Keratinocyte (primary cell): ENCODE results near the gene MAPKAPK3. TPM values are rescaled to one million over a fixed set of nuclear protein-coding genes. Genes with fewer than 3 reads are reported as not detected.

Experiments used
- DNase-seq: peaks from one replicate; pipeline ENCODE4 v3.0.0-alpha.2; 2011; ENCODE audit warnings: low read depth, missing footprints, low spot score
- FAIRE-seq: peaks from 2 replicates; lab custom pipeline; 2011; peaks lifted over from hg19 to GRCh38; lab: Jason Lieb, UNC
- H2AFZ ChIP-seq: 2 replicates; pipeline ENCODE4 v1.6.0; 2012; ENCODE audit warnings: low read length, control low read depth, inconsistent platforms; ENCODE audit not compliant: control insufficient read depth
- H3K27ac ChIP-seq: 2 replicates; pipeline ENCODE4 v1.5.1; 2011; ENCODE audit warnings: low read length; ENCODE audit not compliant: control insufficient read depth, insufficient read depth
- H3K27me3 ChIP-seq: 3 replicates; pipeline ENCODE4 v1.6.0; 2011; ENCODE audit warnings: low read length; ENCODE audit not compliant: control insufficient read depth, insufficient read depth; ENCODE audit errors: extremely low read depth
- H3K36me3 ChIP-seq, 2 experiments: 2 replicates in 1 of 2; 3 replicates in 1 of 2; pipeline ENCODE4 v1.5.1; 2011; ENCODE audit warnings: low read length in 2 of 2, mild to moderate bottlenecking in 1 of 2; ENCODE audit not compliant: control insufficient read depth in 2 of 2, insufficient read depth in 2 of 2; ENCODE audit errors: extremely low read depth in 1 of 2
- H3K4me1 ChIP-seq: 3 replicates; pipeline ENCODE4 v1.5.1; 2011; ENCODE audit warnings: low read length; ENCODE audit not compliant: control insufficient read depth, insufficient read depth; ENCODE audit errors: extremely low read depth
- H3K4me2 ChIP-seq: 3 replicates; pipeline ENCODE4 v1.6.0; 2011; ENCODE audit warnings: low read depth, low read length; ENCODE audit not compliant: control insufficient read depth, insufficient read depth; ENCODE audit errors: extremely low read depth
- H3K4me3 ChIP-seq, 3 experiments: fragments of 200-600 bp in 1 of 3; sonication (generic) in 1 of 3; 2 replicates in 2 of 3; 3 replicates in 1 of 3; pipeline ENCODE4 v1.5.1; 2011 to 2016; ENCODE audit warnings: low read length in 3 of 3, mild to moderate bottlenecking in 3 of 3, control low read depth in 2 of 3, inconsistent platforms in 1 of 3, low read depth in 1 of 3, mixed read lengths in 1 of 3, mixed run types in 1 of 3, moderate library complexity in 1 of 3; ENCODE audit not compliant: control insufficient read depth in 2 of 3, insufficient read depth in 2 of 3; ENCODE audit errors: extremely low read depth in 1 of 3
- H3K79me2 ChIP-seq: 2 replicates; pipeline ENCODE4 v1.6.0; 2012; ENCODE audit warnings: low read length; ENCODE audit not compliant: control insufficient read depth, insufficient read depth
- H3K9ac ChIP-seq: 3 replicates; pipeline ENCODE4 v1.6.0; 2011; ENCODE audit warnings: low read length; ENCODE audit not compliant: control insufficient read depth, insufficient read depth; ENCODE audit errors: extremely low read depth
- H3K9me1 ChIP-seq: 3 replicates; pipeline ENCODE4 v1.6.0; 2011; ENCODE audit warnings: low read length; ENCODE audit not compliant: control insufficient read depth, insufficient read depth; ENCODE audit errors: extremely low read depth
- H3K9me3 ChIP-seq: 2 replicates; pipeline ENCODE4 v1.5.1; 2012; ENCODE audit warnings: low read depth, low read length; ENCODE audit not compliant: control insufficient read depth
- H4K20me1 ChIP-seq: 3 replicates; pipeline ENCODE4 v1.6.0; 2011; ENCODE audit warnings: low read length; ENCODE audit not compliant: control insufficient read depth, insufficient read depth; ENCODE audit errors: extremely low read depth
- EZH2 ChIP-seq: IDR thresholded peaks from one replicate; pipeline ENCODE4 v1.6.1; 2012; ENCODE audit warnings: inconsistent platforms, mild to moderate bottlenecking, low read length, moderate library complexity
- dilution Hi-C: fragments of 300-500 bp; cut with MboI; formaldehyde crosslinking; loops from one replicate; pipeline ENCODE4 v1.7.0; 2020; ENCODE audit warnings: low sequenced_read_pairs; ENCODE audit not compliant: extremely low pct_ligation_motif_present
- polyA plus RNA-seq, 5 experiments: library from polyadenylated mRNA; depleted of rRNA in 3 of 5; stranded (reverse) in 3 of 5; stranded (forward) in 1 of 5; unstranded in 1 of 5; fragments of >200 nt; gene quantifications; 1 replicate in 1 of 5; 2 replicates in 3 of 5; 3 replicates in 1 of 5; pipeline versions ENCODE4 v1.2.1 to v1.2.3, GENCODE V29; 2011 to 2012; ENCODE audit warnings: missing spikeins in 2 of 5, low read depth in 1 of 5, low replicate concordance in 1 of 5
- TF ChIP-seq, protein P1 (sequence below), 3 experiments: IDR thresholded peaks in 1 of 3; conservative IDR thresholded peaks in 1 of 3; optimal IDR thresholded peaks in 1 of 3; 2 replicates in 2 of 3; 3 replicates in 1 of 3; pipeline versions ENCODE3 to v1.5.1; 2011; ENCODE audit warnings: low read length in 3 of 3, mild to moderate bottlenecking in 3 of 3, moderate library complexity in 2 of 3, control low read depth in 1 of 3, inconsistent platforms in 1 of 3; ENCODE audit not compliant: insufficient read depth in 2 of 3; ENCODE audit errors: extremely low read depth in 1 of 3

MAPKAPK3 gene
- polyA plus RNA-seq, 1 donor (not counting 4 experiments of a cell fraction or from before 2014, with no cell fraction given), result 134 TPM

DNA sequence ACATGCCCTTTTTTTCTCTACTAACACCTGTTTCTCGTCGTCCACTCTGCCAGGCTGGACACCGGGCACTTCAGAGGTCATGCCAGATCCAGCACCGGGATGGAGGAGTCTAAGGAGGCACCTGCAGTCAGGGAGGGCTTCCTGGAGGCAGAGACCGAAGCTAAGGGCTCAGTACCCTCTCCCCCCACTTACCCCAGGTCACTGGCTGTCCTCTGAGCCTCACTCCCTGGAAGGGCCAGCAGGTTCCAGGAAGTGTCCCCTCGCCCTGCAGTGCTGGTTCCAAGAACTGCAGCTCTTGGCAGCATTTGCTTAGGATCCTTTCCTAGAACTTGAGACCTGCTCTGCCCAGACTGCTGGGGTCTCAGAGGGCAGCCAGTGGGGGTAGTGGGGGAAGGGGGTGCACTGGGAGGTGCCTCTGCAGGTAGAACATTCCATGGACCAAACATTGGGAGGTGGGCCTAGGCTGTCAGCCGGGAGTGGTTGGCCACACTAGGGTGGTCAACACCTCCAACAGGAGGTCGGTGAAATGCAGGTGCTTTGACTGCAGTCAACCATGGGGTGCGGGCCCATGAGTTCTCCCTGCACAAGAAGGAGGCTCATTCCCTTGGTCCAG is 16.7 kb upstream of the MAPKAPK3 start:
- no peak for DNase-seq
- H3K9me3 ChIP-seq, result no peaks in the 10 kb centered on the region
- H3K79me2 ChIP-seq, result no peaks in the 10 kb centered on the region
- H3K27ac ChIP-seq, result no peak overlapping the region
- H3K36me3 ChIP-seq, result no peaks in the 10 kb centered on the region
- dilution Hi-C loops, result loop anchor here (25.0 kb wide), 1 partner anchor 787 kb away; the partner anchor contains the start of genes MANF and RBM15B
- H3K4me3 ChIP-seq, result no peak overlapping the region
- H2AFZ ChIP-seq, result no peak overlapping the region
- H3K4me1 ChIP-seq, result peaks cover 37% of the 10 kb centered on the region
- FAIRE-seq, result no peak
- no peak overlapping the region for H3K4me2 ChIP-seq
- no peaks in the 10 kb centered on the region for H4K20me1 ChIP-seq
- H3K9me1 ChIP-seq, result no peaks in the 10 kb centered on the region
- TF ChIP-seq, protein P1, sequence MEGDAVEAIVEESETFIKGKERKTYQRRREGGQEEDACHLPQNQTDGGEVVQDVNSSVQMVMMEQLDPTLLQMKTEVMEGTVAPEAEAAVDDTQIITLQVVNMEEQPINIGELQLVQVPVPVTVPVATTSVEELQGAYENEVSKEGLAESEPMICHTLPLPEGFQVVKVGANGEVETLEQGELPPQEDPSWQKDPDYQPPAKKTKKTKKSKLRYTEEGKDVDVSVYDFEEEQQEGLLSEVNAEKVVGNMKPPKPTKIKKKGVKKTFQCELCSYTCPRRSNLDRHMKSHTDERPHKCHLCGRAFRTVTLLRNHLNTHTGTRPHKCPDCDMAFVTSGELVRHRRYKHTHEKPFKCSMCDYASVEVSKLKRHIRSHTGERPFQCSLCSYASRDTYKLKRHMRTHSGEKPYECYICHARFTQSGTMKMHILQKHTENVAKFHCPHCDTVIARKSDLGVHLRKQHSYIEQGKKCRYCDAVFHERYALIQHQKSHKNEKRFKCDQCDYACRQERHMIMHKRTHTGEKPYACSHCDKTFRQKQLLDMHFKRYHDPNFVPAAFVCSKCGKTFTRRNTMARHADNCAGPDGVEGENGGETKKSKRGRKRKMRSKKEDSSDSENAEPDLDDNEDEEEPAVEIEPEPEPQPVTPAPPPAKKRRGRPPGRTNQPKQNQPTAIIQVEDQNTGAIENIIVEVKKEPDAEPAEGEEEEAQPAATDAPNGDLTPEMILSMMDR (optimal IDR thresholded peaks at IDR 0.05 in 1 of 3, IDR thresholded peaks at IDR 0.05 in 1 of 3, conservative IDR thresholded peaks at IDR 0.05 in 1 of 3; ENCODE audit: extremely low read depth in 1 of 3, insufficient read depth in 2 of 3, low read length in 3 of 3), result no peak
- TF ChIP-seq EZH2, result no peak
- H3K27me3 ChIP-seq, result no peaks in the 10 kb centered on the region
- no peak overlapping the region for H3K9ac ChIP-seq

DNA sequence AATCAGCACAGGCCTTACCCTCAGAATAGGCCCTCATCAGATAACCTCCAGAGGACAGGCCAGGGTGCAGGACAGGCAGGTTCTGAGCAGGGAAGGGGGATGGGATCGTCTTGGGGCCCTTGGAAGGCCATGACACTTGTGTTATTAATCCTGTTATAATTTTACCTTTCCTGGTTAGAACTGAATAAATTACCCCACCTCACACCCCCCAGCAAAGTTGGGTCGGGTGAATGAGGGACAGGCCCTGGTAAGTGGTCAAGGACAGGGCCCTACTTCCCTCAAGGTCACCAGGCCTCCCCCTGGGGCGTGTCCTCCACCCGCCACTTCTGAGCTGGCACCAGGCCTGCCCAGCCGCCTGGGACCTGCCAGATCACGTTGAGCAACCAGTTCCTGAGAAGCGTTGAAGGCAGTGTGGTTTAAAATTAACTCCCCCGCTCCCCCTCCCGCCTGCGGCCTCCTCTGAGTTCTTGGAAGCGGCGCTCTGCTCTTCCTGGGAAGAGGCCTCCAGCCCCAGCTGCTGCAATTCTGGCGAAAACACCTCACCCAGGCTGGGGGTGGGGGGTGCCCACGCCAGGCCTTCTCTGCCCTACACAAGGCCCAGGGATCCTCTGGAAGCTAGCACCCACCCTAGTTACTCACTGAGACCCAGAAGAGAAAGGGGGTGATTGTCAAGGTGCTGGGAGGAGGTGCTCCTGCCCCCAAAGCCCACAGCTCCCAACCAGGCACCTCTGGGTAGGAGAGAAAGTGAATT is 15.9 kb upstream of the MAPKAPK3 start:
- dilution Hi-C loops, result loop anchor here (25.0 kb wide), 1 partner anchor 786 kb away; the partner anchor contains the start of genes MANF and RBM15B
- no peak overlapping the region for H3K4me3 ChIP-seq

More for the DNA sequence above, 15.9 kb upstream of the MAPKAPK3 start:
- Histone ChIP-seq H3K79me2 (no peaks in the 10 kb centered on the region), H3K4me1 (peaks cover 44% of the 10 kb centered on the region), H2AFZ (peak overlapping the region; percentile 20), H3K27ac (peak overlapping the region; percentile 79), H3K9me3 (no peaks in the 10 kb centered on the region), H3K9me1 (no peaks in the 10 kb centered on the region), H3K4me2 (peak overlapping the region; percentile 54), H3K36me3 (no peaks in the 10 kb centered on the region), H3K27me3 (no peaks in the 10 kb centered on the region), H4K20me1 (no peaks in the 10 kb centered on the region), H3K9ac (peak overlapping the region; percentile 67)
- FAIRE-seq, result peak; percentile 65
- TF ChIP-seq EZH2, result no peak
- no peak for DNase-seq
